Measurements from ENCODE around the gene GNPTG. TPM values are rescaled to one million over a fixed set of nuclear protein-coding genes. Genes with fewer than 3 reads are reported as not detected.

Gene GNPTG
- 37.6 TPM for total RNA-seq
- long read RNA-seq, transcript GNPTG-201 (11 exons, 1,983 nt), result major isoform, 54 of 79 reads
- long read RNA-seq, partial matches to known transcripts, result 14 of 79 reads
- long read RNA-seq, other reads (novel, unspliced or antisense), result 11 of 79 reads

GRCh38 chr16:1351582-1352362, at the start of gene GNPTG, which contains the start of gene TSR3:
Gene GNPTG, plus strand, starts transcription at chr16:1351931. Its CDS starts 35 bp downstream, at chr16:1351966.
Gene TSR3, minus strand, starts transcription at chr16:1351878. Its CDS starts 74 bp downstream, at chr16:1351804.
- DNase-seq, result peak; percentile 94
- ATAC-seq, result peak; percentile 84
- intact Hi-C loops (cut with micrococcal nuclease), result no loop called here

- DNase-seq, result no peak
- intact Hi-C loops (cut with micrococcal nuclease), result no loop called here
These were observed 45.9 kb upstream of the GNPTG start for GRCh38 chr16:1305823-1306222.

GRCh38 chr16:1306334-1306733, 45.4 kb upstream of the GNPTG start:
- intact Hi-C loops (cut with micrococcal nuclease), result no loop called here
- ATAC-seq, result no peak
- no peak for DNase-seq

More at GRCh38 chr16:1305823-1306222, 45.9 kb upstream of the GNPTG start:
- ATAC-seq, result no peak

DNA sequence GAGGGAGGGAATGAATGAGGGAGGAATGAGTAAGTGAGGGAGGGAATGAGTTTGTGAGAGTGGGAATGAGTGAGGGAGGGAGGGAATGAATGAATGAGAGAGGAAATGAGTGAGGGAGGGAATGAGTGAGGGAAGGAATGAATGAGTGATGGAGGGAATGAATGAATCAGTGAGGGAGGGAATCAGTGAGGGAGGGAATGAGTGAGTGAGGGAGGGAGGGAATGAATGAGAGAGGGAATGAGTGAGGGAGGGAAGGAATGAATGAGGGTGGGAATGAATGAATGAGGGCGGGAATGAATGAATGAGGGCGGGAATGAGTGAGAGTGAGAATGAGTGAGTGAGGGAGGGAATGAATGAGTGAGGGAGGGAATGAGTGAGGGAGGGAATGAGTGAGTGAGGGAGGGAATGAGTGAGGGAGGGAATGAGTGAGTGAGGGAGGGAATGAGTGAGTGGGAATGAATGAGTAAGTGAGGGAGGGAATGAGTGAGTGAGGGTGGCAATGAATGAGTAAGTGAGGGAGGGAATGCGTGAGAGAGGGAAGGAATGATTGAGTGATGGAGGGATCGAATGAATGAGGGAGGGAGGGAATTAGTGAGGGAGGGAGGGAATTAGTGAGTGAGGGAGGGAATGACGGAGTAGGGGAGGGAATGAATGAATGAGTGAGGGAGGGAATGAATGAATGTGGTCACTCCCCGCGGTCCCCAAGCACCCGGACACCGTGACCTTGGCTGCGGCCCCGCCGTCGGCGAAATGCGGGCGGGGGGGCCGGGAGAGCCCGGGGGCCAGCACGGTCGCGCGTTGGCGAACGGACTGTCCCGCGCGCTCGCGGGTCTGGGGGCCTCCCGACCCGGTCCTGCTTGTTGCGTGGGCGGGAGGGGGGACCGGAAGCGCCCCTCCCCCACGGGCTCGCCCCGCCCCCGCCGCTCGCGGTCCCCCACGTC, 43.4 kb upstream of the GNPTG start:
- ATAC-seq, result no peak
- DNase-seq, result no peak
- intact Hi-C loops (cut with micrococcal nuclease), result no loop called here

DNA sequence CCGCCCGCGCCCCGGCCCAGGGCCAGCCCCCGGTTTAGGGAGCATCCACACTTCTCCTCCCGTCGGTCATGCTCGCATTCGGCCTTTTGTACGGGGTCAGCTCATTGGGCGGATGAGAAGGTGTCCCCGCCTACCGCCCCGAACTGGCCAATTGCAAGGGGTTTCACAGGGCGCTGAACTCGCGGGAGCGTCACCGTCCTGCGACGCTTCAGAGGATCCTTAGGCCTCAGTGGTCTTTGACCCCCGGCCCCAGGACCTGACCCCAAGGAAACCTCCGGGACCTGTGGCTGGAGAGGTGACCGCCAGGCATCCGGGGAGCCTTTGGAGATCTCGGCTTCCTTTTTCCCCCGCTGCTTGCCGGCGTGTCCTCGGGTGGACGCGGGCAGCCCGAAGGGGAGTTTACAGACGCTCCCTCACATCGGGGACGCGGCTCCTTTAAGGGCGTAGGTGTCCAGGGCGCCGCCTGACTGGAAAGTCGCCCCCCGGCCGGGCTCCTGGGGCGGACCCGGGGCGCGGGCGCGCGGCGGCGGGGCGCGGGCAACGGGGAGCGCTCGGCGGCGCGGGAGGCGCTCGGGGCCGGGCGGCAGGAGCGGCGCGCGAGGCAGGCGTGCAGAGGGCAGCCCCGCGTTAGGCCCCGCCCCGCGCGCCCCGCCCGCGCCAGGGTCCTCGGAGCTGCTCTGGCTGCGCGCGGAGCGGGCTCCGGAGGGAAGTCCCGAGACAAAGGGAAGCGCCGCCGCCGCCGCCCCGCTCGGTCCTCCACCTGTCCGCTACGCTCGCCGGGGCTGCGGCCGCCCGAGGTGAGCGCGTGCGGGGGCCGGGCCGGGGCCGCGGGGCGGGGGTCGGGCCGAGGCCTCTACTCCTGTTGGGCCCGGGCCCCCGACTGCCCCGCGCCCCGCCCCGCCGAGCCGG, 42.5 kb upstream of the GNPTG start, which contains the start of gene UBE2I:
UBE2I (plus strand) TSS at position 660 of the 909 bp plus-strand sequence. CDS start 4,395 bp downstream, outside the sequence.
- ATAC-seq, result peak; percentile 86
- intact Hi-C loops (cut with micrococcal nuclease), result no loop called here

GRCh38 chr16:1309888-1310831, 41.6 kb upstream of the GNPTG start:
- ATAC-seq (no peak), DNase-seq (peak; percentile 75)
- intact Hi-C loops (cut with micrococcal nuclease), result no loop called here

More for the DNA sequence above, 42.5 kb upstream of the GNPTG start, which contains the start of gene UBE2I:
- peak; percentile 97 for DNase-seq

GRCh38 chr16:1310832-1311200, 40.9 kb upstream of the GNPTG start:
- no peak for DNase-seq
- ATAC-seq, result no peak
- intact Hi-C loops (cut with micrococcal nuclease), result no loop called here

GRCh38 chr16:1311212-1311737, 40.5 kb upstream of the GNPTG start:
- DNase-seq, result no peak
- ATAC-seq, result peak; percentile 0
- intact Hi-C loops (cut with micrococcal nuclease), result no loop called here

DNA sequence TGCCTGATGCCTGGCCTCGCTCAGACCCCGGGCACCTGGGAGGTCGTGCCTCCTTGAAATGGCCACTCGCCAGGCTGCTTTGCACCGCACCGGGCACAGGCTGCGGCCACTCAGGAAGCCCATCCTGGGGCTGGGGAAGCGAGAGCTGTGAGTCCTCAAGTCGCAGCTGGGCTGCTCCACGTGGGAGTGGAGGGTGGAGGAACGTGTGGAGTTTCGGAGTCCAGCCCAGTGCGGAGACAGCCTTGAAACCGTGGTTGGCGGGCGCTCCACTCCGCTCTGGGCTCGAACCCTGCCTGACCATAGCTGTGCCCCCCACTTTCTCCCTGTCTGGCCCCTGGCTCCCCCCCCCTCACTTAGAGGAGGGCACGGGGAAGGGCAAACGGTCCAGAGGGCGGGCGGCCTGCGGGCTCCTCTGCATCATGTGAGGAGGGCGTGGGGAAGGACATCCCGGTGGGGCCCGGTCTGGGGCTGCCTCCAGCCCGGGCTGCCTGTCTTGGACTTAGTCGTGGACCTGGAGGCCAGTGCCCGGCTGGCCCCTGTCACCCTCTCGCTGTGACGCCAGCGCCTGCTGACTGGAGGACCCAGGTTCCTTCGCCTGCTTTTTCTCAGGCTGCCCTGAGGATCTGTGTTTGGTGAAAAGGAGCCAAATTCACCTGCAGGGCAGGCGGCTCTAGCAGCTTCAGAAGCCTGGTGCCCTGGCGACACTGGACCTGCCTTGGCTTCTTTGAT, 39.8 kb upstream of the GNPTG start:
- intact Hi-C loops (cut with micrococcal nuclease), result no loop called here
- DNase-seq, result peak; percentile 70
- ATAC-seq, result peak; percentile 61

DNA sequence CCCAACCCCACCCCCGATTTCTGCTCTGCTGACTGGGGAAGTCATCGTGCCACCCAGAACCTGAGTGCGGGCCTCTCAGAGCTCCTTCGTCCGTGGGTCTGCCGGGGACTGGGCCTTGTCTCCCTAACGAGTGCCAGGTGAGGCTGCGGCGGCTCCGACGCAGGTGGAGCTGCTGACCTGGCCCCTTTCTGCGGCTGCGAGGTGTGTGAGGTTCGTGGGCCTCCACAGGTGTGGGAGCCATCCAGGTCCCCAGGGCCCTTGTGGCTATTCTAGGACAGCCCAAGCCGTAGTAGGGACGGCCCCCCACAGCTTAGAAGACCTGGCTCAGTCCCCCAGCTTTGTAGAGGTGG, 39.3 kb upstream of the GNPTG start:
- intact Hi-C loops (cut with micrococcal nuclease), result no loop called here

GRCh38 chr16:1312903-1313302, 38.8 kb upstream of the GNPTG start:
- ATAC-seq, result no peak
- intact Hi-C loops (cut with micrococcal nuclease), result no loop called here
- DNase-seq, result no peak

More for the DNA sequence above, 39.3 kb upstream of the GNPTG start:
- no peak for DNase-seq
- no peak for ATAC-seq

- ATAC-seq (no peak), DNase-seq (no peak)
- intact Hi-C loops (cut with micrococcal nuclease), result no loop called here
These were observed 37.9 kb upstream of the GNPTG start for GRCh38 chr16:1313721-1314369.

GRCh38 chr16:1314399-1315068, 37.2 kb upstream of the GNPTG start:
- ATAC-seq (no peak), DNase-seq (no peak)
- intact Hi-C loops (cut with micrococcal nuclease), result no loop called here

DNA sequence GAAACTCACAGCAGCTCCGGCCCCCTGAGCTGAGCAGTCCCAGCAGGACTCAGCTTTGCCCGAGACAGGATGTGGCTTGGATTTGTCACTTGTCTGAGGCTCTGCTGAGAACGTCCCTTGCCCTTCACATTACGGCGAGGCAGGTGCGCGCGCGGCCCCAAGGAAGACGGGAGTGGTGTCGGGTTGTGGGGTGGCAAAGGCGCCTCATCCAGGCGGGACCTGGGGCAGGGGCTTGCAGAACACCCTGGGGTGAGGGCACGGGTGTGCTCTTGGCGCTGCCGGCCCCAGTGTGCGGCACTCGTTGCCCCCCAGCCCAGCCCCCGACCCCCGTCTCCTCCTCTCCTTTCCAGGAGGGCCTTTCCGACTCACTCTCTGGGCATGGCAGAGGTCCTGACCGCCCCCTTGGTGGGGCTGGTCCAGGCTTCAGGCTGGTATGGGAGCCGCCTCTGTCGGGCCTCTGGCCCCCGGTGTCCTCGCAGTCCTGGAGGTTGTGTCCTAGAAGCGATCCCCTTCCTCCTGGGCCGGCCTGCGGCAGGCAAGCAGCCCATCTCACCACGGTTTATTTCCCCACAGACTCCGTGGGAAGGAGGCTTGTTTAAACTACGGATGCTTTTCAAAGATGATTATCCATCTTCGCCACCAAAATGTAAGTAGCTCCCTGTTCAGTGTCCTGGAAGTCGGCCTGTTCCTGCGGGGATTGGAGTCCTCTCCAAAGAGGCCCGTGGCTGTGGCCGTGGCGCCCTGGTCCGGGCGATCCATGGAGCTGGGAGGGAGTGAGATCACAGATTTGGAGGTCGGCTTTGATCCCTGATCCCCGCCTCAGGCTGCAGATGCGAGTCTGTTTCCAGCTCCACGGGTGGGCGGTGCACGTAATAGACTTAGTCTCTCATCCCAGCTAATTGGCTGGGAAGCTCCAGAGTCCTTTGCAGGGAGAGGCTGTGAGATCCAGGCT, 36.4 kb upstream of the GNPTG start:
- intact Hi-C loops (cut with micrococcal nuclease), result no loop called here
- ATAC-seq, result no peak

DNA sequence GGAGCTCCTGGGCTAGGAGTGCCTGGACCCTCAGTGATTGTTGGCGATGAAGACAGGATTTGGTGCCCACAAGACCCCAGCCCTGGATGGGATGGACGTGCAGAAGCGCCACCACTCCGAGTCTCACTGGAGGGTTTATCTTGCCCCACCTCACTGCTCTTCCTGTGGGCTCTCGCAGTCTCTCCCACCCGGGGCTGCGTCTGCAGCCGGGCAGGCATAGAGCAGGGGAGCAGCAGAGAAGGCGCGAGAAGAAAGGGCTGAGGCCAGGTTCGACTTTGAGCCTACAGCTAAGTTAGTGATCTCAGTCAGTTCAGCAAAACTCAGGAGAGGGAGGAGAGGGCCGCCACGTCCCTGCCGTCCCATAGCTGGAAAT, 35.7 kb upstream of the GNPTG start:
- DNase-seq (no peak), ATAC-seq (no peak)
- intact Hi-C loops (cut with micrococcal nuclease), result no loop called here

More for the DNA sequence above, 36.4 kb upstream of the GNPTG start:
- DNase-seq, result no peak
